K562 (cell line): ENCODE measurements around the gene SERPINA9. TPM values are rescaled to one million over a fixed set of nuclear protein-coding genes. Genes with fewer than 3 reads are reported as not detected.

ENCODE experiments used
- ATAC-seq: fragments of 200-7000 bp; cut with Tn5 transposase; 3 replicates; pipeline ENCODE4 v1.9.1; 2020; ENCODE audit warnings: moderate library complexity
- BruUV-seq: library from RNA; stranded (reverse); fragments of 400-500 nt; replicated peaks from 2 replicates; lab custom pipeline; 2021; lab: Mats Ljungman, UMichigan
- CTCF ChIA-PET: fragments of 300-600 bp; formaldehyde crosslinking; extraction: SDS; loops from one replicate; lab custom pipeline; 2021; ENCODE audit warnings: low intra/inter-chr PET ratio; lab: Yijun Ruan, JAX
- POLR2A ChIA-PET: fragments of 300-600, 350-650 bp; sonication (Branson Sonifier 250); formaldehyde crosslinking; extraction: SDS; loops from one replicate; lab custom pipeline; 2021; ENCODE audit warnings: antibody characterized with exemption, inconsistent platforms; lab: Yijun Ruan, JAX
- DNase-seq, 4 experiments: peaks; one replicate each; pipeline versions ENCODE4 v3.0.0 to v3.0.0-alpha.2; 2011 to 2018; ENCODE audit warnings: low spot score in 3 of 4, mixed read lengths in 3 of 4; ENCODE audit errors: extremely low read depth in 1 of 4
- FAIRE-seq: peaks from 2 replicates; lab custom pipeline; 2011; peaks lifted over from hg19 to GRCh38; lab: Jason Lieb, UNC
- H2AFZ ChIP-seq: 2 replicates; pipeline ENCODE4 v1.6.0; 2011; ENCODE audit warnings: low read depth, low read length, control low read depth, inconsistent platforms
- H3K27ac ChIP-seq: fragments of 200-600 bp; 3 replicates; pipeline ENCODE4 v1.8.0; 2011; ENCODE audit warnings: low read depth, mild to moderate bottlenecking, control low read depth, inconsistent platforms, low read length, moderate library complexity, mixed read lengths; ENCODE audit errors: extremely low read depth
- H3K27me3 ChIP-seq, 2 experiments: fragments of 300-600 bp in 1 of 2; 2 replicates in 1 of 2; 3 replicates in 1 of 2; pipeline versions ENCODE4 v1.6.0 to v1.8.0; 2011; ENCODE audit warnings: inconsistent platforms in 2 of 2, low read length in 2 of 2, mild to moderate bottlenecking in 1 of 2, mixed read lengths in 1 of 2, moderate library complexity in 1 of 2; ENCODE audit not compliant: control insufficient read depth in 2 of 2, insufficient read depth in 2 of 2
- H3K36me3 ChIP-seq: fragments of 300-600 bp; 3 replicates; pipeline ENCODE4 v1.8.0; 2011; ENCODE audit warnings: mild to moderate bottlenecking, low read length, inconsistent platforms; ENCODE audit not compliant: control insufficient read depth, insufficient read depth
- H3K4me1 ChIP-seq, 2 experiments: fragments of 200-600 bp in 1 of 2; replicated peaks in 1 of 2; 2 replicates in 1 of 2; 3 replicates in 1 of 2; pipeline versions ENCODE4 v1.5.1 to v1.8.0; 2011; ENCODE audit warnings: inconsistent platforms in 2 of 2, low read length in 2 of 2, mild to moderate bottlenecking in 1 of 2, mixed read lengths in 1 of 2, moderate library complexity in 1 of 2; ENCODE audit not compliant: control insufficient read depth in 2 of 2, insufficient read depth in 2 of 2
- H3K4me2 ChIP-seq: 2 replicates; pipeline ENCODE4 v1.6.1; 2011; ENCODE audit warnings: low read length, control low read depth, inconsistent platforms, mixed read lengths; ENCODE audit not compliant: insufficient read depth
- H3K4me3 ChIP-seq: fragments of 200-600 bp; sonication (generic), shearing (Covaris generic); 2 replicates; pipeline ENCODE4 v1.5.1; 2016; ENCODE audit warnings: control low read depth, inconsistent platforms
- H3K79me2 ChIP-seq: fragments of 200-600 bp; 3 replicates; pipeline ENCODE4 v1.8.0; 2011; ENCODE audit warnings: low read length, inconsistent platforms; ENCODE audit not compliant: control insufficient read depth, insufficient read depth
- H3K9ac ChIP-seq, 2 experiments: 2 replicates each; pipeline versions ENCODE4 v1.6.0 to v1.6.1; 2011; ENCODE audit warnings: low read depth in 2 of 2, low read length in 2 of 2, control low read depth in 1 of 2, inconsistent platforms in 1 of 2, mild to moderate bottlenecking in 1 of 2, mixed read lengths in 1 of 2; ENCODE audit not compliant: insufficient read depth in 1 of 2
- H3K9me1 ChIP-seq: one replicate; pipeline ENCODE4 v1.6.0; 2011; ENCODE audit warnings: inconsistent platforms, mild to moderate bottlenecking, low read length, moderate library complexity; ENCODE audit not compliant: control insufficient read depth, insufficient read depth
- H3K9me3 ChIP-seq: replicated peaks from 2 replicates; pipeline ENCODE4 v1.5.1; 2011; ENCODE audit warnings: low read depth, low read length, inconsistent platforms; ENCODE audit not compliant: control insufficient read depth, insufficient read depth
- H4K20me1 ChIP-seq: replicated peaks from 2 replicates; pipeline ENCODE4 v1.6.1; 2011; ENCODE audit warnings: low read length, inconsistent platforms, mixed read lengths; ENCODE audit not compliant: control insufficient read depth, insufficient read depth
- ARNT ChIP-seq, 2 experiments: fragments of 450-650 bp; IDR thresholded peaks; 2 replicates each; pipeline ENCODE4 v1.6.1; 2016; ENCODE audit warnings: mild to moderate bottlenecking in 1 of 2
- CBX1 ChIP-seq: sonication (generic); IDR thresholded peaks from 2 replicates; pipeline ENCODE4 v1.6.1; 2016; ENCODE audit warnings: antibody characterized with exemption, low read depth, mild to moderate bottlenecking
- E2F1 ChIP-seq: sonication (generic); formaldehyde crosslinking; IDR thresholded peaks from 2 replicates; pipeline ENCODE4 v1.8.1; 2023; ENCODE audit warnings: mild to moderate bottlenecking, missing genetic modification reagents, moderate library complexity
- GTF2B ChIP-seq: IDR thresholded peaks from 2 replicates; pipeline ENCODE4 v1.6.1; 2011; ENCODE audit not compliant: insufficient read length; ENCODE audit errors: extremely low read depth
- GTF3C2 ChIP-seq: IDR thresholded peaks from 3 replicates; pipeline ENCODE4 v1.6.1; 2011; ENCODE audit warnings: borderline replicate concordance, mild to moderate bottlenecking, moderate library complexity; ENCODE audit not compliant: insufficient read length; ENCODE audit errors: extremely low read depth
- PTTG1 ChIP-seq: fragments of 450-650 bp; IDR thresholded peaks from 2 replicates; pipeline ENCODE4 v1.6.1; 2016; ENCODE audit warnings: low read depth, mild to moderate bottlenecking, missing genetic modification characterization, missing compliant biosample characterization
- ZNF121 ChIP-seq: sonication (generic); formaldehyde crosslinking; conservative IDR thresholded peaks from 2 replicates; pipeline ENCODE4 v1.8.0; 2022; ENCODE audit warnings: missing genetic modification reagents
- ZNF445 ChIP-seq: fragments of 250-450 bp; sonication (Bioruptor Pico); IDR thresholded peaks from 2 replicates; pipeline ENCODE4 v1.4.0; 2020; ENCODE audit warnings: low read depth, mild to moderate bottlenecking, moderate library complexity
- WGBS: fragments of 100-300 bp; shearing (Covaris generic); methylation state at CpG from one replicate; pipeline ENCODE4 v1.1.6; 2016; ENCODE audit warnings: low coverage, mixed read lengths; ENCODE audit not compliant: insufficient coverage; ENCODE audit errors: missing lambda C conversion rate; 5-methylcytosine and 5-hydroxymethylcytosine counted together
- in situ Hi-C: fragments of 300-500 bp; cut with MboI; formaldehyde crosslinking; loops from 4 replicates; pipeline ENCODE4 v1.15.0; 2018; ENCODE audit warnings: inconsistent platforms, mixed read lengths
- intact Hi-C: fragments of 100-400 bp; cut with micrococcal nuclease; formaldehyde crosslinking; loops from 2 replicates; pipeline ENCODE4 v1.14.2; 2022
- polyA plus RNA-seq, 8 experiments: library from polyadenylated mRNA; depleted of rRNA in 4 of 8; stranded (reverse) in 5 of 8; unstranded in 3 of 8; fragments of >200 nt; fragmentation: Nextera tagmentation in 2 of 8; fragmentation: Illumina TruSeq in 1 of 8; extraction: Ambion mirVana in 2 of 8; extraction: Trizol in 1 of 8; gene quantifications; 2 replicates each; pipeline versions ENCODE4 v1.2.1 to v1.2.3, GENCODE V29; 2011 to 2014; ENCODE audit warnings: inconsistent platforms in 1 of 8, missing spikeins in 1 of 8
- total RNA-seq, 7 experiments: library from RNA; depleted of rRNA in 6 of 7; stranded (reverse); fragments of >200 nt in 6 of 7; fragmentation: Illumina TruSeq in 2 of 7; extraction: Trizol in 2 of 7; gene quantifications; 2 replicates each; pipeline versions ENCODE4 v1.2.1 to v1.2.3, GENCODE V29; 2011 to 2021; ENCODE audit warnings: low replicate concordance in 1 of 7

Gene SERPINA9
- total and polyA plus RNA-seq, 9 of the 15 experiments (the other 6 are each of a cell fraction or from before 2014, with no cell fraction given) = not detected

- TF ChIP-seq PTTG1 (no peak), GTF3C2 (no peak), ARNT (IDR thresholded peaks at IDR 0.05) (no peak)
Observed at GRCh38 chr14:94474581-94475031, 1.4 kb downstream of the SERPINA9 start (continued).

- BruUV-seq = no TSS peak
- Histone ChIP-seq H3K9me3 (no peaks in the 10 kb centered on the region), H3K4me3 (no peak overlapping the region), H3K4me1 (no peaks in the 10 kb centered on the region), H3K4me2 (no peak overlapping the region), H3K79me2 (no peaks in the 10 kb centered on the region), H3K9me1 (no peaks in the 10 kb centered on the region), H3K9ac (no peak overlapping the region), H4K20me1 (no peaks in the 10 kb centered on the region), H3K27me3 (no peaks in the 10 kb centered on the region), H3K36me3 (no peaks in the 10 kb centered on the region), H2AFZ (no peak overlapping the region), H3K27ac (no peak overlapping the region)
- in situ Hi-C loops = no loop called here
- ATAC-seq (no peak), DNase-seq (no peak), FAIRE-seq (no peak)
- intact Hi-C loops = no loop called here
- 3% methylated on average over 9 of the region's 16 CpGs for WGBS
- TF ChIP-seq ZNF121 (CRISPR knock-in tag) (no peak), CBX1 (no peak), GTF2B (no peak), E2F1 (CRISPR knock-in tag) (no peak), ZNF445 (no peak)
- ChIA-PET CTCF (no interaction called here), POLR2A (no interaction called here)
Observed at GRCh38 chr14:94473666-94474410, 2.2 kb downstream of the SERPINA9 start.
